ENCODE measurements around the gene CCDC126. TPM values are rescaled to one million over a fixed set of nuclear protein-coding genes. Genes with fewer than 3 reads are reported as not detected.
"Not testable (repeated sequence)": the region's sequence is repeated elsewhere in the genome, so short reads cannot be mapped to it uniquely, and the experiment has no call there.

CCDC126 gene
- total RNA-seq, result 10 to 100 TPM; 32.0 to 97.2 TPM
- 80.1 TPM for polyA plus RNA-seq (ENCODE audit: insufficient read depth, low read depth, low replicate concordance)
- long read RNA-seq, donor 1, partial matches to known transcripts, result 26 of 35 reads
- long read RNA-seq, donor 1, other reads (novel, unspliced or antisense), result 0 of 35 reads
- long read RNA-seq, donor 2, partial matches to known transcripts, result 0 of 4 reads
- long read RNA-seq, donor 2, other reads (novel, unspliced or antisense), result 0 of 4 reads

GRCh38 chr7:23597094-23598091, at the start of gene CCDC126:
CCDC126 (plus strand) TSS chr7:23597382; CDS start chr7:23611316, 13,934 bp downstream.
- Histone ChIP-seq H3K36me3 (ENCODE audit: low read depth, missing control alignments) (no peaks in the 10 kb centered on the region), H3K9me3 (no peaks in the 10 kb centered on the region), H3K4me3 (peak within 1 kb of the TSS; percentile 78 to 83), H3K27me3 (no peaks in the 10 kb centered on the region), H3K4me1 (peaks cover 4% of the 10 kb centered on the region), H3K27ac (peak within 1 kb of the TSS; percentile 91 to 98)
- peak; percentile 96 for DNase-seq
- peak; percentile 25 for TF ChIP-seq POLR2A (IDR thresholded peaks at IDR 0.05)
- no peak for TF ChIP-seq CTCF (IDR thresholded peaks at IDR 0.05)
- WGBS, 2 donors, result 2% methylated on average over 52 to 66 of the region's 99 CpGs
- intact Hi-C loops (cut with DNase I; ENCODE audit: low total_unique reads), result no loop called here

- Histone ChIP-seq H3K4me3 (no peak overlapping the region), H3K27me3 (no peaks in the 10 kb centered on the region), H3K36me3 (ENCODE audit: low read depth, missing control alignments) (no peaks in the 10 kb centered on the region), H3K9me3 (no peaks in the 10 kb centered on the region), H3K4me1 (no peaks in the 10 kb centered on the region), H3K27ac (no peak overlapping the region)
- DNase-seq, result no peak
- intact Hi-C loops (cut with DNase I; ENCODE audit: low total_unique reads), result no loop called here
- TF ChIP-seq CTCF (IDR thresholded peaks at IDR 0.05), result no peak
- TF ChIP-seq POLR2A (IDR thresholded peaks at IDR 0.05), result no peak
- 89 to 95% methylated on average over 4 of the region's 4 CpGs for WGBS, 2 donors
Observed at GRCh38 chr7:23547662-23548061, 49.5 kb upstream of the CCDC126 start.

- H3K27ac ChIP-seq, result no peak overlapping the region
- intact Hi-C loops (cut with DNase I; ENCODE audit: low total_unique reads), result no loop called here
Observed at GRCh38 chr7:23558303-23558702, 38.9 kb upstream of the CCDC126 start.

GRCh38 chr7:23570592-23571200, 26.5 kb upstream of the CCDC126 start:
- no peak overlapping the region for H3K27ac ChIP-seq
- peak; percentile 85 for DNase-seq
- 39 to 55% methylated on average over 4 to 5 of the region's 5 CpGs for WGBS, 2 donors
- intact Hi-C loops (cut with DNase I; ENCODE audit: low total_unique reads), result loop anchor here (10.0 kb wide), 1 partner anchor 144 kb away; the partner anchor contains the start of gene STK31
- TF ChIP-seq CTCF (IDR thresholded peaks at IDR 0.05) (peak; percentile 48 to 71 (median 58)), POLR2A (IDR thresholded peaks at IDR 0.05) (no peak)
- H3K4me3 ChIP-seq, result no peak overlapping the region
- no peaks in the 10 kb centered on the region for H3K36me3 ChIP-seq (ENCODE audit: low read depth, missing control alignments)
- H3K4me1 ChIP-seq, result no peaks in the 10 kb centered on the region
- H3K27me3 ChIP-seq, result no peaks in the 10 kb centered on the region
- no peaks in the 10 kb centered on the region for H3K9me3 ChIP-seq

More at GRCh38 chr7:23558303-23558702, 38.9 kb upstream of the CCDC126 start:
- Histone ChIP-seq H3K4me3 (no peak overlapping the region), H3K4me1 (no peaks in the 10 kb centered on the region), H3K36me3 (ENCODE audit: low read depth, missing control alignments) (no peaks in the 10 kb centered on the region), H3K9me3 (no peaks in the 10 kb centered on the region), H3K27me3 (no peaks in the 10 kb centered on the region)
- no peak for TF ChIP-seq POLR2A (IDR thresholded peaks at IDR 0.05)
- no peak for TF ChIP-seq CTCF (IDR thresholded peaks at IDR 0.05)
- DNase-seq, result no peak

GRCh38 chr7:23581975-23582374, 15.2 kb upstream of the CCDC126 start:
- H3K27ac ChIP-seq; H3K4me1 ChIP-seq; H3K36me3 ChIP-seq (ENCODE audit: low read depth, missing control alignments); DNase-seq; H3K4me3 ChIP-seq; intact Hi-C loops (cut with DNase I; ENCODE audit: low total_unique reads); H3K27me3 ChIP-seq; H3K9me3 ChIP-seq: not testable (repeated sequence)
- WGBS, 2 donors, result 79 to 94% methylated on average over 1 of the region's 1 CpG

- H3K4me3 ChIP-seq; intact Hi-C loops (cut with DNase I; ENCODE audit: low total_unique reads); DNase-seq; H3K27ac ChIP-seq; H3K9me3 ChIP-seq; H3K27me3 ChIP-seq; H3K36me3 ChIP-seq (ENCODE audit: low read depth, missing control alignments); H3K4me1 ChIP-seq: not testable (repeated sequence)
- 88 to 95% methylated on average over 10 of the region's 10 CpGs for WGBS, 2 donors
Observed at GRCh38 chr7:23585304-23585703, 11.9 kb upstream of the CCDC126 start.
